GM23338 (cell line): ENCODE measurements around the gene AURKAIP1. TPM values are rescaled to one million over a fixed set of nuclear protein-coding genes. Genes with fewer than 3 reads are reported as not detected.

Source experiments
- ATAC-seq: fragments of 200-7000 bp; cut with Tn5 transposase; 3 replicates; pipeline ENCODE4 v1.9.1; 2020
- DNase-seq: peaks from one replicate; pipeline ENCODE4 v3.0.0-alpha.2; 2015; ENCODE audit warnings: low spot score
- H2AFZ ChIP-seq: fragments of 200-600 bp; sonication (generic); 2 replicates; pipeline ENCODE4 v1.8.0; 2016; ENCODE audit warnings: antibody characterized with exemption, mild to moderate bottlenecking, moderate library complexity
- H3F3A ChIP-seq: fragments of 200-600 bp; sonication (generic); replicated peaks from 2 replicates; pipeline ENCODE4 v1.8.0; 2017; ENCODE audit warnings: antibody characterized with exemption, mixed run types, low read depth
- H3K27ac ChIP-seq: fragments of 200-600 bp; sonication (generic); 2 replicates; pipeline ENCODE4 v1.6.1; 2016; ENCODE audit warnings: low read depth
- H3K27me3 ChIP-seq: fragments of 200-600 bp; sonication (generic); 2 replicates; pipeline ENCODE4 v1.8.0; 2016; ENCODE audit warnings: mild to moderate bottlenecking, mixed run types, moderate library complexity; ENCODE audit not compliant: insufficient read depth
- H3K36me3 ChIP-seq: fragments of 200-600 bp; sonication (generic); 2 replicates; pipeline ENCODE4 v1.8.0; 2016; ENCODE audit warnings: mild to moderate bottlenecking; ENCODE audit not compliant: insufficient read depth
- H3K4me1 ChIP-seq: fragments of 200-600 bp; sonication (generic); 2 replicates; pipeline ENCODE4 v1.8.0; 2016; ENCODE audit warnings: mild to moderate bottlenecking, moderate library complexity; ENCODE audit not compliant: insufficient read depth
- H3K4me2 ChIP-seq: fragments of 200-600 bp; sonication (generic); 2 replicates; pipeline ENCODE4 v1.7.1; 2017; ENCODE audit warnings: mixed run types
- H3K4me3 ChIP-seq: fragments of 200-600 bp; sonication (generic); 2 replicates; pipeline ENCODE4 v1.6.1; 2016; ENCODE audit warnings: mixed run types
- H3K79me2 ChIP-seq: fragments of 200-600 bp; sonication (generic); replicated peaks from 2 replicates; pipeline ENCODE4 v1.8.0; 2017; ENCODE audit warnings: mild to moderate bottlenecking; ENCODE audit not compliant: insufficient read depth
- H3K9me2 ChIP-seq: fragments of 200-600 bp; sonication (generic); 2 replicates; pipeline ENCODE4 v1.8.0; 2017; ENCODE audit not compliant: insufficient read depth
- H4K20me1 ChIP-seq: fragments of 200-600 bp; sonication (generic); replicated peaks from 2 replicates; pipeline ENCODE4 v1.8.0; 2017; ENCODE audit warnings: mild to moderate bottlenecking; ENCODE audit not compliant: insufficient read depth
- H3K27ac Mint-ChIP-seq: 2 replicates; pipeline ENCODE4 v1.8.0; 2020; ENCODE audit warnings: inconsistent platforms, mild to moderate bottlenecking, moderate library complexity, mixed read lengths
- H3K27me3 Mint-ChIP-seq: 3 replicates; pipeline ENCODE4 v1.8.0; 2022; ENCODE audit warnings: low read depth, mild to moderate bottlenecking, moderate library complexity, mixed read lengths, inconsistent platforms; ENCODE audit not compliant: insufficient read depth, poor library complexity
- H3K36me3 Mint-ChIP-seq: 3 replicates; pipeline ENCODE4 v1.8.0; 2021; ENCODE audit warnings: low read depth, mild to moderate bottlenecking, inconsistent platforms, moderate library complexity, mixed read lengths
- H3K4me1 Mint-ChIP-seq: 3 replicates; pipeline ENCODE4 v1.8.0; 2020; ENCODE audit warnings: mild to moderate bottlenecking, inconsistent platforms, mixed read lengths
- H3K4me3 Mint-ChIP-seq: 3 replicates; pipeline ENCODE4 v1.8.0; 2021; ENCODE audit warnings: moderate library complexity, mild to moderate bottlenecking, inconsistent platforms, mixed read lengths
- H3K9me3 Mint-ChIP-seq: 3 replicates; pipeline ENCODE4 v1.8.0; 2020; ENCODE audit warnings: moderate library complexity, mild to moderate bottlenecking, inconsistent platforms, mixed read lengths
- CREB1 ChIP-seq: fragments of 250-450 bp; sonication (Bioruptor Pico); IDR thresholded peaks from 2 replicates; pipeline ENCODE4 v1.5.0; 2020; ENCODE audit warnings: low read depth, mild to moderate bottlenecking, moderate library complexity
- CTCF ChIP-seq, 2 experiments: fragments of 200-600 bp in 1 of 2; sonication (generic) in 1 of 2; conservative IDR thresholded peaks; 2 replicates each; pipeline versions ENCODE4 v1.5.1 to v1.6.1; 2016 to 2017; ENCODE audit warnings: antibody characterized with exemption in 2 of 2, low read depth in 2 of 2, mild to moderate bottlenecking in 2 of 2, moderate library complexity in 1 of 2
- ETS1 ChIP-seq: IDR thresholded peaks from 2 replicates; pipeline ENCODE4 v1.6.1; 2016; ENCODE audit warnings: antibody characterized with exemption
- EZH2 ChIP-seq: fragments of 200-600 bp; sonication (generic); IDR thresholded peaks from one replicate; pipeline ENCODE4 v1.8.0; 2017; ENCODE audit warnings: antibody characterized with exemption, mild to moderate bottlenecking, low read depth; ENCODE audit not compliant: unreplicated experiment
- EZH2phosphoT487 ChIP-seq: fragments of 200-600 bp; sonication (generic); IDR thresholded peaks from one replicate; pipeline ENCODE4 v1.8.1; 2018; ENCODE audit warnings: antibody characterized with exemption; ENCODE audit not compliant: unreplicated experiment
- POLR2AphosphoS5 ChIP-seq: IDR thresholded peaks from 2 replicates; pipeline ENCODE4 v1.6.1; 2016; ENCODE audit warnings: antibody characterized with exemption, low read depth
- ZNF114 ChIP-seq: fragments of 250-450 bp; sonication (Bioruptor Pico); IDR thresholded peaks from 2 replicates; pipeline ENCODE4 v1.5.0; 2020; ENCODE audit warnings: mild to moderate bottlenecking, moderate library complexity
- ZNF331 ChIP-seq: fragments of 250-450 bp; sonication (Bioruptor Pico); IDR thresholded peaks from 2 replicates; pipeline ENCODE4 v1.5.0; 2020; ENCODE audit warnings: low read depth, mild to moderate bottlenecking, moderate library complexity
- ZNF462 ChIP-seq: fragments of 250-450 bp; sonication (Bioruptor Pico); IDR thresholded peaks from 2 replicates; pipeline ENCODE4 v1.5.0; 2020; ENCODE audit warnings: mild to moderate bottlenecking, moderate library complexity
- polyA plus RNA-seq: library from polyadenylated mRNA; unstranded; fragments of >200 nt; fragmentation: Nextera tagmentation; extraction: Ambion mirVana; gene quantifications from 2 replicates; pipeline ENCODE4 v1.2.1, GENCODE V29; 2016
- total RNA-seq: library from RNA; depleted of rRNA; stranded (reverse); fragments of >200 nt; shearing (Covaris generic); gene quantifications from 2 replicates; pipeline ENCODE4 v1.2.3, GENCODE V29; 2014

AURKAIP1 gene
- total and polyA plus RNA-seq, 2 experiments from 2014 or later = 167 to 355 TPM

GRCh38 chr1:1324524-1325287 is 50.3 kb downstream of the AURKAIP1 start, which contains the start of the genes CPTP and INTS11:
Gene CPTP, plus strand, starts transcription at chr1:1324802. Its CDS starts 2,109 bp downstream, at chr1:1326911.
Gene INTS11, minus strand, starts transcription at chr1:1324660. Its CDS starts 52 bp downstream, at chr1:1324608.
- Histone ChIP-seq H3K79me2 (peaks cover 45% of the 10 kb centered on the region), H3K27ac (no peak within 1 kb of the TSS), H3K4me2 (peak within 1 kb of the TSS; percentile 93), H4K20me1 (peaks cover 5% of the 10 kb centered on the region; the same call in 1 of the 2 replicates), H3K9me2 (no peaks in the 10 kb centered on the region), H3K4me1 (no peaks in the 10 kb centered on the region), H3F3A (peaks cover 8% of the 10 kb centered on the region; the same call in 1 of the 2 replicates), H2AFZ (no peak within 1 kb of the TSS), H3K4me3 (peak within 1 kb of the TSS; percentile 85), H3K36me3 (no peaks in the 10 kb centered on the region), H3K27me3 (no peaks in the 10 kb centered on the region)
- H3K36me3 Mint-ChIP-seq = peaks cover 17% of the 10 kb centered on the region
- H3K4me1 Mint-ChIP-seq = peaks cover 11% of the 10 kb centered on the region
- peaks cover 19% of the 10 kb centered on the region for H3K27me3 Mint-ChIP-seq
- no peaks in the 10 kb centered on the region; the same call in 2 of the 3 replicates for H3K9me3 Mint-ChIP-seq
- peak within 1 kb of the TSS; percentile 85 for H3K4me3 Mint-ChIP-seq
- TF ChIP-seq CREB1 (CRISPR knock-in tag) = no peak
- no peak for TF ChIP-seq ZNF114 (CRISPR knock-in tag)
- TF ChIP-seq ETS1 = no peak
- no peak for TF ChIP-seq ZNF462 (CRISPR knock-in tag)
- TF ChIP-seq ZNF331 = no peak
- TF ChIP-seq CTCF (conservative IDR thresholded peaks at IDR 0.05; ENCODE audit: low read depth in 2 of 2) = no peak
- peak; percentile 88 for TF ChIP-seq POLR2AphosphoS5
- TF ChIP-seq EZH2 = no peak
- TF ChIP-seq EZH2phosphoT487 = no peak
- H3K27ac Mint-ChIP-seq = no peak within 1 kb of the TSS
- peak; percentile 87 for ATAC-seq
- peak; percentile 95 for DNase-seq
